Fibroblast of lung (primary cell): ENCODE results near the gene MAMLD1.

ENCODE experiments used
- EZH2 ChIP-seq: IDR thresholded peaks from 2 replicates; pipeline ENCODE4 v1.5.1; 2012; ENCODE audit warnings: low read length, control low read depth, mild to moderate bottlenecking; ENCODE audit errors: missing control alignments
- TF ChIP-seq, protein P1 (sequence below), 2 donors: IDR thresholded peaks in 1 of 2; conservative IDR thresholded peaks in 1 of 2; 1 replicate in 1 of 2; 2 replicates in 1 of 2; pipeline ENCODE4 v1.5.1; 2011 to 2012; ENCODE audit warnings: low read length in 2 of 2, control low read depth in 1 of 2, inconsistent platforms in 1 of 2, low read depth in 1 of 2, mild to moderate bottlenecking in 1 of 2

GRCh38 chrX:150543230-150544155, 180.4 kb downstream of the MAMLD1 start:
- TF ChIP-seq, protein P1, sequence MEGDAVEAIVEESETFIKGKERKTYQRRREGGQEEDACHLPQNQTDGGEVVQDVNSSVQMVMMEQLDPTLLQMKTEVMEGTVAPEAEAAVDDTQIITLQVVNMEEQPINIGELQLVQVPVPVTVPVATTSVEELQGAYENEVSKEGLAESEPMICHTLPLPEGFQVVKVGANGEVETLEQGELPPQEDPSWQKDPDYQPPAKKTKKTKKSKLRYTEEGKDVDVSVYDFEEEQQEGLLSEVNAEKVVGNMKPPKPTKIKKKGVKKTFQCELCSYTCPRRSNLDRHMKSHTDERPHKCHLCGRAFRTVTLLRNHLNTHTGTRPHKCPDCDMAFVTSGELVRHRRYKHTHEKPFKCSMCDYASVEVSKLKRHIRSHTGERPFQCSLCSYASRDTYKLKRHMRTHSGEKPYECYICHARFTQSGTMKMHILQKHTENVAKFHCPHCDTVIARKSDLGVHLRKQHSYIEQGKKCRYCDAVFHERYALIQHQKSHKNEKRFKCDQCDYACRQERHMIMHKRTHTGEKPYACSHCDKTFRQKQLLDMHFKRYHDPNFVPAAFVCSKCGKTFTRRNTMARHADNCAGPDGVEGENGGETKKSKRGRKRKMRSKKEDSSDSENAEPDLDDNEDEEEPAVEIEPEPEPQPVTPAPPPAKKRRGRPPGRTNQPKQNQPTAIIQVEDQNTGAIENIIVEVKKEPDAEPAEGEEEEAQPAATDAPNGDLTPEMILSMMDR (conservative IDR thresholded peaks at IDR 0.05 in 1 of 2, IDR thresholded peaks at IDR 0.05 in 1 of 2; ENCODE audit: low read depth in 1 of 2, low read length in 2 of 2) = no peak
- TF ChIP-seq EZH2 = no peak
